Renal cortical epithelial cell (primary cell): ENCODE results near the gene SCNN1A. TPM values are rescaled to one million over a fixed set of nuclear protein-coding genes. Genes with fewer than 3 reads are reported as not detected.

ENCODE experiments used
- DNase-seq: peaks from one replicate; pipeline ENCODE4 v3.0.0-alpha.2; 2011; ENCODE audit warnings: low read depth
- total RNA-seq: library from RNA; depleted of rRNA; stranded (reverse); fragments of >200 nt; gene quantifications from 2 replicates; pipeline ENCODE4 v1.2.3, GENCODE V29; 2014

The SCNN1A gene
- total RNA-seq, 1 donor from 2014 or later, result 243 TPM

- no peak for DNase-seq
Measured at GRCh38 chr12:6318440-6318879, 56.9 kb downstream of the SCNN1A start.

GRCh38 chr12:6317693-6318439 is 57.5 kb downstream of the SCNN1A start:
- DNase-seq, result no peak

GRCh38 chr12:6316921-6317692 is 58.3 kb downstream of the SCNN1A start:
- no peak for DNase-seq

GRCh38 chr12:6315704-6316597 is 59.4 kb downstream of the SCNN1A start:
- no peak for DNase-seq

- DNase-seq, result no peak
Measured at GRCh38 chr12:6315184-6315583, 60.2 kb downstream of the SCNN1A start.

GRCh38 chr12:6314776-6315175 is 60.6 kb downstream of the SCNN1A start:
- DNase-seq, result no peak

GRCh38 chr12:6313326-6313940 is 61.9 kb downstream of the SCNN1A start:
- DNase-seq, result no peak

GRCh38 chr12:6312529-6313325 is 62.6 kb downstream of the SCNN1A start:
- DNase-seq, result peak; percentile 74

GRCh38 chr12:6311822-6312528 is 63.4 kb downstream of the SCNN1A start:
- DNase-seq, result no peak

GRCh38 chr12:6310771-6311610 is 64.4 kb downstream of the SCNN1A start:
- DNase-seq, result no peak

GRCh38 chr12:6307529-6307928 is 67.8 kb downstream of the SCNN1A start:
- no peak for DNase-seq

- DNase-seq, result no peak
Measured at GRCh38 chr12:6306599-6307220, 68.7 kb downstream of the SCNN1A start.

GRCh38 chr12:6306151-6306550 is 69.2 kb downstream of the SCNN1A start:
- no peak for DNase-seq

GRCh38 chr12:6303071-6303470 is 72.3 kb downstream of the SCNN1A start:
- no peak for DNase-seq

GRCh38 chr12:6302621-6303020 is 72.7 kb downstream of the SCNN1A start:
- DNase-seq, result no peak

- no peak for DNase-seq
Measured at GRCh38 chr12:6301721-6302120, 73.6 kb downstream of the SCNN1A start.

- no peak for DNase-seq
Measured at GRCh38 chr12:6297170-6297569, 78.2 kb downstream of the SCNN1A start.
